ENCODE results near the gene INPP5A. TPM values are rescaled to one million over a fixed set of nuclear protein-coding genes. Genes with fewer than 3 reads are reported as not detected.

The INPP5A gene
- total and polyA plus RNA-seq, 7 donors, result 17.6 to 132 (median 100) TPM

GRCh38 chr10:132654708-132655661 is 117.4 kb downstream of the INPP5A start:
- Histone ChIP-seq H3K4me3 (no peak overlapping the region), H3K27me3 (no peaks in the 10 kb centered on the region), H3K27ac (no peak overlapping the region), H3K9me3 (no peaks in the 10 kb centered on the region), H3K4me1 (peaks cover 0 to 8% (median 0%) of the 10 kb centered on the region in 4 donors), H3K36me3 (peaks cover 0 to 32% (median 17%) of the 10 kb centered on the region in 4 donors)
- TF ChIP-seq POLR2AphosphoS5 (IDR thresholded peaks at IDR 0.05), result no peak
- TF ChIP-seq CTCF (IDR thresholded peaks at IDR 0.05), result peak; percentile 65 to 92 (median 74)
- 64 to 68% methylated on average over 48 of the region's 48 CpGs for WGBS, 2 donors
- intact Hi-C loops (cut with DNase I), result loop anchor here (10.0 kb wide), 1 partner anchor 90 kb away; no protein-coding TSS in a partner anchor
- DNase-seq, result no peak

GRCh38 chr10:132655735-132656134 is 118.1 kb downstream of the INPP5A start:
- Histone ChIP-seq H3K27me3 (no peaks in the 10 kb centered on the region), H3K27ac (no peak overlapping the region), H3K4me3 (no peak overlapping the region), H3K4me1 (peaks cover 0 to 16% (median 0%) of the 10 kb centered on the region in 4 donors), H3K36me3 (peaks cover 0 to 31% (median 14%) of the 10 kb centered on the region in 4 donors), H3K9me3 (no peaks in the 10 kb centered on the region)
- intact Hi-C loops (cut with DNase I), result loop anchor here (10.0 kb wide), 1 partner anchor 89 kb away; no protein-coding TSS in a partner anchor
- WGBS, 2 donors, result 95 to 96% methylated on average over 8 of the region's 8 CpGs
- TF ChIP-seq CTCF (IDR thresholded peaks at IDR 0.05) (no peak), EP300 (IDR thresholded peaks at IDR 0.05) (no peak), POLR2AphosphoS5 (IDR thresholded peaks at IDR 0.05) (no peak), POLR2A (IDR thresholded peaks at IDR 0.05) (no peak)
- DNase-seq, result no peak

DNA sequence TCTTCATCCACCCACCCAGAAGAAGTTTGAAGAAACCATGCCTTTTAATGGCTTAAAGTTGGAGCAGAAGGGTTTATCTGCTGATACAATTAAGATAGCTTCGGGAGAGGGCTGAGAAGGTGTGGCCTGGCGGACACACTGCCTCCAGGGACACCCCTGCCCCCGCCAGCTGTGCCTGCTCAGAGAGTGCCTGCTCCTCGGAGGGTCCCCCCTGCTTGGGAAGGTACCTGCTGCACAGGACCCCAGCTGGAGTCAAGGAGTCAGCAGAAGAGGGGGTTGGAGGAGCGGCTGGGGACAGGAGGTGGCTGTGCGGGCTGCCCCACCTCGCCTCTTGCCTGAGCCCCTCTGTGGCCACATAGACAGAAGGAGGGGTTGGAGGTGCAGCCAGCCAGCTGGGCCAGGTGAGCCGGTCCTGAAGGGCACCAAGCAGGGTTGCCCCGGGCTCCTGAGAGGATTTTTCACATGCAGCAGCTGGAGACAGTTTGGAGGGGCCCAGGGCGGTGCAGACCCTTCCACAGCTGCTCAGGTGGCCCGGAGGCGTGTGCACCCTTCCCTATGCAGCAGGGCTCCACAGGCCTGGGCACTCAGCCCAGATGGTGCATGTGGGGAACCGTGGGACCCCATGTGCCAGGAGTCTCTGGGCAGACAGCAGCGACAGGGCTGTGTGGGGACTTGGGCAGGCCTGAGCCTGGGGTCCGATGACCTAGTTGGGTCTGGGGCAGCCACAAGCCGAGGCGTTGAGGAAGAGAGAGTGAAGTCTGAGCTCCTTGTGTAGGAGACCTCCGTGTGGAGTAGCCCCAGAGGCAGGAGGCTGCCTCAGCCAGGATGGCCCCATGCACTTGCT is 118.9 kb downstream of the INPP5A start:
- 86 to 90% methylated on average over 18 of the region's 18 CpGs for WGBS, 2 donors
- Histone ChIP-seq H3K4me1 (peaks cover 0 to 19% (median 0%) of the 10 kb centered on the region in 4 donors), H3K27me3 (no peaks in the 10 kb centered on the region), H3K4me3 (no peak overlapping the region), H3K36me3 (peaks cover 0 to 32% (median 13%) of the 10 kb centered on the region in 4 donors), H3K27ac (no peak overlapping the region), H3K9me3 (no peaks in the 10 kb centered on the region)
- intact Hi-C loops (cut with DNase I), result loop anchor here (10.0 kb wide), 1 partner anchor 88 kb away; no protein-coding TSS in a partner anchor
- no peak for TF ChIP-seq POLR2A (IDR thresholded peaks at IDR 0.05)
- no peak for TF ChIP-seq POLR2AphosphoS5 (IDR thresholded peaks at IDR 0.05)
- no peak for TF ChIP-seq CTCF (IDR thresholded peaks at IDR 0.05)
- TF ChIP-seq EP300 (IDR thresholded peaks at IDR 0.05), result no peak
- DNase-seq, result no peak

- intact Hi-C loops (cut with DNase I), result loop anchor here (10.0 kb wide), 1 partner anchor 88 kb away; no protein-coding TSS in a partner anchor
- WGBS, 2 donors, result 94 to 97% methylated on average over 18 of the region's 18 CpGs
- Histone ChIP-seq H3K4me3 (no peak overlapping the region), H3K9me3 (no peaks in the 10 kb centered on the region), H3K27ac (no peak overlapping the region), H3K27me3 (no peaks in the 10 kb centered on the region), H3K4me1 (peaks cover 0 to 25% (median 2%) of the 10 kb centered on the region in 4 donors), H3K36me3 (peaks cover 0 to 30% (median 13%) of the 10 kb centered on the region in 4 donors)
- TF ChIP-seq POLR2A (IDR thresholded peaks at IDR 0.05) (no peak), CTCF (IDR thresholded peaks at IDR 0.05) (no peak), POLR2AphosphoS5 (IDR thresholded peaks at IDR 0.05) (no peak), EP300 (IDR thresholded peaks at IDR 0.05) (no peak)
- DNase-seq, result no peak
Observed at GRCh38 chr10:132657127-132657706, 119.6 kb downstream of the INPP5A start.

All from sigmoid colon (tissue), 7 donors.